GM19193 (cell line): ENCODE measurements around the gene TH.

ENCODE experiments used
- POLR2A ChIP-seq: IDR thresholded peaks from 4 replicates; pipeline ENCODE4 v1.6.1; 2011; ENCODE audit not compliant: insufficient read depth, insufficient read length; ENCODE audit errors: extremely low read depth

Gene TH

GRCh38 chr11:2171591-2172003 lies at the start of gene TH:
Gene TH, minus strand, starts transcription at chr11:2171815. Its CDS starts 29 bp downstream, at chr11:2171786.
- no peak for TF ChIP-seq POLR2A

DNA sequence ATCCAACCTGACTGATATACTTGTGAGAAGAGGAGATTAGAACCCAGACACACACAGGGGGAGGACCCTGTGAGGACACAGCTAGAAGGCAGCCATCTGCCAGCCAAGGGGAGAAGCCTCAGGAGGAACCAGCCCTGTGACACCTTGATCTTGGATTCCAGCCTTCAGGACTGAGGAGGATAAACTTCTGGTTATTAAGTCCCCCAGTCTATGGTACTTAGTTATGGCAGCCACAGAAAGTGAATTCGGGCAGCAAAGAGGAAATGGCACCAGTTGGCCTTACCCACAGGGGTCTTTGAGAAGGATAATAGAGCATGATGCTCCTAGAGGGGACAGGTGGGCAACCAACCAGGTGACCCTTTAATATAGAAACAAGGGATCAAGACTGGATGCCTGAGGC lies 49.4 kb upstream of the TH start:
- no peak for TF ChIP-seq POLR2A

DNA sequence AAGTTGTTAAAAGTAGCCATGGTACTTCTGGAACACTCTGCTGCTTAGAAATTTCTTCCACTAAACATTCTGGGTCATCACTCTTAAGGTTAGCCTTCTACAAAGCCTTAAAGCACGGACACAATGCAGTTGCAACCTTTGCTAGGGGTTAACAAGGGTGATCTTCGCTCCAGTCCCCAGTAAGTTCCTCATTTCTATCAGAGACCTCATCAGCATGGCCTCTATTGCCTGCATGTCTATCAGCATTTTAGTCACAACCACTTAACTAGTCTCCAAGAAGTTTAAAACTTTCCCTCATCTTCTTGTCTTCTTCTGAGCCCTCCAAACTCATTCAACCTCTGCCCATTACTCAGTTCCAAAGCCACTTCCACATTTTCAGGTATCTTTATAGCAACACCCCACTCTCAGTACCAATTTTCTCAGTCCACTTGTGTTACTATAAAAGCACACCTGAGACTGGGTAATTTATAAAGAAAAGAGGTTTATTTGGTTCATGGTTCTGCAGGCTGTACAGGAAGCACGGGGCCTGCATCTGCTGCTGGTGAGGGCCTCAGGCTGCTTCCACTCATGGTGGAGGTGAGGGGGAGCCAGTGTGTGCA lies 48.7 kb upstream of the TH start:
- TF ChIP-seq POLR2A: no peak

DNA sequence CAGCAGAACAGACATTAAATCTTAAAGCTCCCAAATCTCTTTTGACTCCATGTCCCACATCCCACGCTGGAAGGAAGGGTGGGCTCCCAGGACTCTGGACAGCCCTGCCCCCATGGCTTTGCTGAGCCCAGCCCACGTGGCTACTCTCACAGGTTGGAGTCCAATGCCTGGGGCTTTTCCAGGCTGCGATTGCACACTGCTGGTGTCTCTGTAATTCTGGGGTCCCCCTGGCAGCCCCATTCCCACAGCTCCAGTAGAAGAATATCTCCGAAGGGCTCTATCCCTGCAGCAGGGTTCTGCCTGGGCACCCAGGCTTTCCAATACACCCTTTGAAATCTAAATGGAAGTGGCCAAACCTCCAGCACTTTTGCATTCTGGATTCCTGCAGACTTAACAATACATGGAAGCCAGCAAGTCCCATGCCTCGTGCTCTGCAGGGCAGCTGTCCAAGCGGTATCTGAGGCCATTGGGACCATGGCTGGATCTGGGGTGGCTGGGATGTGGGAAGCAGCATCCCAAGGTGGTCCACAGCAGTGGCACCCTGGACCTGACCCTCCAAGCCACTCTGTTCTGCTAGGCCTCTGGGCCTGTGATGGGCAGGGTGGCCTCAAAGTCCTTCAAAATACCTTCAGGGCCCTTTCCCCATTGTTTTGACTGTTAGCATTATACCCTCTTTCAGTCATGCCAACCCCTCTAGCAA lies 47.9 kb upstream of the TH start:
- no peak for TF ChIP-seq POLR2A

DNA sequence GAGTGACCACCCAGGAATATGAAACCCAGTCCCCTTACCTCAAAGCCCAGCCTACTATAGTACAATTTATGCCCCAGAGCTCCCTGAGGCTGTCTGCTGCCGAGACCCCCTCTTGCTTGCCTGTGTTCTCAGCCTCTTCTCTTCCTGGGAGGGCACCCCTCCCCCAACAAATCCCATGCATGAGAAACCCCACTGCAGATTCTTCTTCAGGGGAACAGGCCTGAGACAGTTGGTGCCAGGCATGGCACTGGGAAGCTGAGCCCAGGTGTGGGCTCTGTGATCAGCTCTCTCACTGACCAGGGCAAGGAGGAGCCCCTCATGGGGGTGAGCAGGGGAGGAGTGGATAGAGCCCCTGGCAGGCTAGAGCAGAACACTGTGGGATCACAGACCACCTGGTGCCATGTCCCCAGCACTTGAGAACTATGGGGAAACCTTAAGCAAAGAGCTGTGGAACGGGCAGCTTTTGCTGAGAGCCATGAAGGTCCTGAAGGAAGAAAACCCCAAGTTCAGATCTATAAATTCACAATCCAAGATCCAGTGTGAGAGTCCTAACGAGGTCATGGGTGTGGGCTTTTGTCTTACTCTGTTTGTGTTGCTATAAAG lies 46.5 kb upstream of the TH start:
- no peak for TF ChIP-seq POLR2A

GRCh38 chr11:2217211-2218030 lies 45.8 kb upstream of the TH start:
- TF ChIP-seq POLR2A: no peak

- no peak for TF ChIP-seq POLR2A
These were observed 44.9 kb upstream of the TH start for GRCh38 chr11:2216400-2217064.

GRCh38 chr11:2215561-2216399 lies 44.2 kb upstream of the TH start:
- TF ChIP-seq POLR2A: no peak

GRCh38 chr11:2215230-2215560 lies 43.6 kb upstream of the TH start:
- no peak for TF ChIP-seq POLR2A

GRCh38 chr11:2214527-2215229 lies 43.1 kb upstream of the TH start:
- no peak for TF ChIP-seq POLR2A

DNA sequence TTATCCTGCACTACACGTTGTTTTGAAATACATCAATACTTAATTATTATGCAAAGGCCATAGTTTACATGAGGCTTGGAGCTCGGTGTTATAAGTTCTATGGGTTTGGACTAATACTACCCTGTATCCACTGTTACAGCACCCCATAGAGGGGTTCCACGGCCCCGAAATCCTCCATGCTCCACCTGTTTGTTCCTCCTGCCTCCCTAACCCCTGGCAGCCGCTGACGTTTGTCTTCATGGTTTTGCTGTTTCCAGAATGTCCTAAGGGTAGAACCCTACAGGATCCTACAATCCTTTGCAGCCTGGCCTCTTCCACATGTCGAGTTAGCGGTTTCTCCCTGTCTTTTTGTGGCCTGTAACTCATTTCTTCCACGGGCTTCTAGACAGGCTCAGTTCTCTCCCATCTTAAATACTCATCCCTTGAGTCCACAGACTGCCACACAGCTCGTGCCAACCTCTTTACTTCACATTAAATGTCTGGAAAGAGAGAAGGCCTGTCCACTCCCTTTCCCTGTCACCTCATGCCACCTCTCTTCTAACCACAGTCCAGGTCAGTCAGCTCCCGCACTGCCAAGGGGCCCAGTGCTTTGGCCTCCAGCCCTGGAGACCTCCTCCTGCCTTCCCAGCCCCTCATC lies 42.4 kb upstream of the TH start:
- no peak for TF ChIP-seq POLR2A

DNA sequence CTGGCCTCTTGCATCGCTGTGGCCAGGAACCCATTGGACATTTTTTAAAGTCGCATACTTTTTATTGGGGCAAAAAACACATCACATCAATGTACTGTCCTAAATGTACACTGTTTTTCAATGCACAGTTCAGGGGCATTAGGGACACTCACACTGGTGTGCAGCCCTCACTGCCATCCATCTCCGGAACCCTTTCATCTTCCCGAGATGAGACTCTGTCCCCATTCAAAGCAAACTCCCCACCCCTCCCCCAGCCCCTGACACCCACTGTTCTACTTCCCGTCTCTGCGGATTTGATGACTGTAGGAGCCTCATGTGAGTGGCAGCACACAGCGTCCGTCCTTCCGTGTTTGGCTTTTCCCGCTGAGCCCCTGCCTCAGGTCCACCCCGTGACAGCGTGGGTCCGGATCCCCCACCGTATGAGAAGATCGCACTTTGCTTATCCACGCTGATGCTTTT lies 41.8 kb upstream of the TH start:
- TF ChIP-seq POLR2A: no peak
